NCI-H345 (cell line): ENCODE data around the gene TCF4.

Source experiments
- DNase-seq: peaks from one replicate; lab custom pipeline; 2025; lab: John Stamatoyannopoulos, UW

TCF4 gene

DNA sequence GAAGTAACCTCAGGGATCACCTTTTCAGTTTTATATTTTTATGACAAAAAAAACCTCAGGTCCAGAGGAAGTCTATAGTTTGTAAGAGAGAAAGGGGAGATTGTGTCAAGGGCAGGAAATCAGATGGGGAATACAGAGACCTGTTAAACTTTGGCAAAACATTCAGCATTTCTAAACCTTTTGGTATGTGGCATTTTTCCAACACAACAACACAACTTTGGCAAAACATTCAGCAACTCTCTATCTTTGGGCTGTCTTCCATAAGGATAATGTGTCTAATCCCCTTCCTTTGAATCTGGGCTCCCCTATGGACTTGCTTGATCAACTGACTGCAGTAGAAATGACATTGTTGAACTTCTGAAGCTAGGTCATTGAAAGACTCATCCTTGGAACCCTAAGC is 408.2 kb downstream of the TCF4 start:
- no peak for DNase-seq

DNA sequence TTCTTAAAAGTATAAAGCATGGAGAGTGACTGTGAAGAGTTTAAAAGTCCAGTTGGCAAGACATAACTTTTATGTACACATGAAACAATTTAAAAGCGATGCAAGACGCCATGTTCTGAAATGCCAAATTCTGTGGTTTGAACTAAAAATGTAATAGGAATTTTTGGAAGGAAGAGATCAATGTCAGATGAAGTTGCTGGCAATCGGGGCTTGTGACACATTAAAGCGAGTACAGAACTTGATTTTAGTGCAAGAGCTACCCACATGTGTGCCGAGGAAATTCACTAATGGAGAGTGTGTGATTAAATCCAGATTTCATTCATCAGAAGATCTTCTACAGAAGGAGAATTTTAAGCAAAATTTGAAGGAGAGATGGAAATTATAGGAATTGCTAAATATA is 408.6 kb downstream of the TCF4 start:
- DNase-seq: no peak

DNA sequence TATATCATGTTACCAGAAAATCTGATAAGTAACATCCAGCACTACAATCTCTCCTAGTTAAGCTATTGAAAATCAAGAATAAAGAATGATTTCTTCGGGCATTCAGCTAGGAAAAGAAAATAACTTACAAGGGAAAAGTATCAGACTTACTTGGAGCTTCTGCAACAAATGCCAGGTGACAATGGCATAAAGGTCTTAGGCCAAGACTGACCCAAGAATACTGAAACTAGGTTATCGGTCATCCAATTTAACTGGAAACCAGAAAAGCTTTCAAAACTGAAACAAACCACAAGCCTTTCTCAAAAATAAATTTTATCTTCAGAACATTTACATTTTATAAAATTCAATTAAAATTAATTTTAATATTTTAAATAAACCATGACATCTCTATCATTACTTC is 414.7 kb downstream of the TCF4 start:
- no peak for DNase-seq
